ENCODE data around the gene SLC7A1. TPM values are rescaled to one million over a fixed set of nuclear protein-coding genes. Genes with fewer than 3 reads are reported as not detected.

Gene SLC7A1
- total RNA-seq, 1 experiment from 2014 or later: 62.8 TPM

- Histone ChIP-seq H3K36me3 (ENCODE audit: low read depth) (peaks cover 4% of the 10 kb centered on the region; the same call in 1 of the 2 replicates), H2AFZ (no peak overlapping the region), H3K4me3 (no peak overlapping the region), H3K4me2 (no peak overlapping the region), H3K79me2 (ENCODE audit: low read depth) (peaks cover 100% of the 10 kb centered on the region), H3K4me1 (replicated peaks; ENCODE audit: insufficient read depth) (peaks cover 21% of the 10 kb centered on the region), H3K27me3 (ENCODE audit: insufficient read depth, low read depth) (no peaks in the 10 kb centered on the region), H3K9me3 (ENCODE audit: insufficient read depth, low read depth) (no peaks in the 10 kb centered on the region), H4K20me1 (ENCODE audit: insufficient read depth) (peaks cover 100% of the 10 kb centered on the region), H3K27ac (no peak overlapping the region), H3K9me2 (ENCODE audit: insufficient read depth) (no peaks in the 10 kb centered on the region), H3F3A (ENCODE audit: insufficient read depth, low read depth) (peaks cover 15% of the 10 kb centered on the region)
- CTCF ChIA-PET: no interaction called here
- no peak for DNase-seq
- intact Hi-C loops (cut with micrococcal nuclease; ENCODE audit: unreplicated experiment): no loop called here
- BruUV-seq (replicated peaks): no TSS peak
- TF ChIP-seq EZH2 (IDR thresholded peaks at IDR 0.05; ENCODE audit: low read depth) (no peak), CTCF (conservative IDR thresholded peaks at IDR 0.05) (no peak)
- POLR2A ChIA-PET (ENCODE audit: unreplicated experiment): no interaction called here
Measured at GRCh38 chr13:29579094-29579493, 16.4 kb downstream of the SLC7A1 start.

- H3K9me2 ChIP-seq (ENCODE audit: insufficient read depth): no peaks in the 10 kb centered on the region
- peaks cover 100% of the 10 kb centered on the region for H4K20me1 ChIP-seq (ENCODE audit: insufficient read depth)
- CTCF ChIA-PET: no interaction called here
- no TSS peak for BruUV-seq (replicated peaks)
- no peak overlapping the region for H3K4me3 ChIP-seq
- peaks cover 100% of the 10 kb centered on the region for H3K79me2 ChIP-seq (ENCODE audit: low read depth)
- intact Hi-C loops (cut with micrococcal nuclease; ENCODE audit: unreplicated experiment): no loop called here
- H3K27me3 ChIP-seq (ENCODE audit: insufficient read depth, low read depth): no peaks in the 10 kb centered on the region
- no peak for TF ChIP-seq CTCF (conservative IDR thresholded peaks at IDR 0.05)
- TF ChIP-seq EZH2 (IDR thresholded peaks at IDR 0.05; ENCODE audit: low read depth): no peak
- no peak for DNase-seq
- peaks cover 9% of the 10 kb centered on the region; the same call in 1 of the 2 replicates for H3F3A ChIP-seq (ENCODE audit: insufficient read depth, low read depth)
- no peak overlapping the region for H3K27ac ChIP-seq
- peaks cover 4% of the 10 kb centered on the region; the same call in 1 of the 2 replicates for H3K36me3 ChIP-seq (ENCODE audit: low read depth)
- peaks cover 15% of the 10 kb centered on the region for H3K4me1 ChIP-seq (replicated peaks; ENCODE audit: insufficient read depth)
- H2AFZ ChIP-seq: no peak overlapping the region
- H3K9me3 ChIP-seq (ENCODE audit: insufficient read depth, low read depth): no peaks in the 10 kb centered on the region
- POLR2A ChIA-PET (ENCODE audit: unreplicated experiment): no interaction called here
- H3K4me2 ChIP-seq: no peak overlapping the region
Measured at GRCh38 chr13:29578300-29579085, 17.0 kb downstream of the SLC7A1 start.

GRCh38 chr13:29577136-29578051 is 18.1 kb downstream of the SLC7A1 start:
- DNase-seq: no peak
- ChIA-PET CTCF (no interaction called here), POLR2A (ENCODE audit: unreplicated experiment) (no interaction called here)
- H3K27ac ChIP-seq: no peak overlapping the region
- H3K4me2 ChIP-seq: no peak overlapping the region
- no peaks in the 10 kb centered on the region for H3K9me3 ChIP-seq (ENCODE audit: insufficient read depth, low read depth)
- peaks cover 100% of the 10 kb centered on the region for H4K20me1 ChIP-seq (ENCODE audit: insufficient read depth)
- H3K9me2 ChIP-seq (ENCODE audit: insufficient read depth): no peaks in the 10 kb centered on the region
- no peak for TF ChIP-seq EZH2 (IDR thresholded peaks at IDR 0.05; ENCODE audit: low read depth)
- TF ChIP-seq CTCF (conservative IDR thresholded peaks at IDR 0.05): no peak
- peaks cover 100% of the 10 kb centered on the region for H3K79me2 ChIP-seq (ENCODE audit: low read depth)
- intact Hi-C loops (cut with micrococcal nuclease; ENCODE audit: unreplicated experiment): no loop called here
- BruUV-seq (replicated peaks): no TSS peak
- H2AFZ ChIP-seq: no peak overlapping the region
- no peak overlapping the region for H3K4me3 ChIP-seq
- H3F3A ChIP-seq (ENCODE audit: insufficient read depth, low read depth): no peaks in the 10 kb centered on the region
- H3K4me1 ChIP-seq (replicated peaks; ENCODE audit: insufficient read depth): peaks cover 4% of the 10 kb centered on the region
- no peaks in the 10 kb centered on the region for H3K27me3 ChIP-seq (ENCODE audit: insufficient read depth, low read depth)
- H3K36me3 ChIP-seq (ENCODE audit: low read depth): peaks cover 4% of the 10 kb centered on the region; the same call in 1 of the 2 replicates
